ENCODE measurements around the gene TLR4.
A peak's percentile ranks its signal among the peaks of the same experiment; 100 is the strongest.

TLR4 gene

GRCh38 chr9:117725426-117725887, 21.3 kb downstream of the TLR4 start:
- Histone ChIP-seq H3K79me2 (ENCODE audit: control insufficient read depth, insufficient read depth, low read length, unreplicated experiment) (no peaks in the 10 kb centered on the region), H3K4me1 (ENCODE audit: control insufficient read depth, insufficient read depth, low read length, unreplicated experiment) (peaks cover 44% of the 10 kb centered on the region)

DNA sequence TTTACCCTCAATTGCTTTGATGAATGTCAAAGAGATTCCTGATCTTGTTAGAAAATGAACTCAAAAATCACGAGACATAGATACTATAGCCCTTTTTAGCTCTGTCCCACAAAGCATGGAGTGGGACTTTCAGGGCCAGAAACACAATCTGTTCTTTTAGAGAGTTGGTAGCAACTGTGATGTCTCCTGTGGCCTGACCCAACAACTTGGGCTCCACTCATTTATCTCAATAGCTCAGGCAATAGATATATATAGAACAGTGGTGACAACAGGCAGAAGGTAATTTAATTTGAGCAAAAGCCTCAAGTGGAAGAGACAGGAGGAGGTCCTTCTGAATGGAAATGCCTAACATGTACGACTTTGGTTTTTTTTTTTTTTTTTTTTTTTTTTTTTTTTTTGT, 25.2 kb downstream of the TLR4 start:
- H3K27ac ChIP-seq (ENCODE audit: low read depth, low read length), result no peak overlapping the region
- no peak overlapping the region for H3K4me3 ChIP-seq (ENCODE audit: low read depth, low read length)
- no peaks in the 10 kb centered on the region for H3K27me3 ChIP-seq (ENCODE audit: insufficient read depth, low read length)
- no peaks in the 10 kb centered on the region for H3K36me3 ChIP-seq (ENCODE audit: insufficient read depth, low read length)
- peaks cover 30% of the 10 kb centered on the region for H3K4me1 ChIP-seq (ENCODE audit: control insufficient read depth, insufficient read depth, low read length, unreplicated experiment)
- no peak overlapping the region for H2AFZ ChIP-seq (ENCODE audit: low read length, unreplicated experiment)
- peaks cover 3% of the 10 kb centered on the region for H3K79me2 ChIP-seq (ENCODE audit: control insufficient read depth, insufficient read depth, low read length, unreplicated experiment)

More at GRCh38 chr9:117725426-117725887, 21.3 kb downstream of the TLR4 start:
- Histone ChIP-seq H3K36me3 (ENCODE audit: insufficient read depth, low read length) (no peaks in the 10 kb centered on the region), H3K27me3 (ENCODE audit: insufficient read depth, low read length) (no peaks in the 10 kb centered on the region), H3K27ac (ENCODE audit: low read depth, low read length) (peak overlapping the region; percentile 70), H3K4me3 (ENCODE audit: low read depth, low read length) (no peak overlapping the region), H2AFZ (ENCODE audit: low read length, unreplicated experiment) (no peak overlapping the region)

GRCh38 chr9:117732494-117732893, 28.3 kb downstream of the TLR4 start:
- H3K27ac ChIP-seq (ENCODE audit: low read depth, low read length), result no peak overlapping the region
- H3K36me3 ChIP-seq (ENCODE audit: insufficient read depth, low read length), result no peaks in the 10 kb centered on the region
- no peak overlapping the region for H2AFZ ChIP-seq (ENCODE audit: low read length, unreplicated experiment)
- H3K79me2 ChIP-seq (ENCODE audit: control insufficient read depth, insufficient read depth, low read length, unreplicated experiment), result peaks cover 3% of the 10 kb centered on the region
- H3K4me1 ChIP-seq (ENCODE audit: control insufficient read depth, insufficient read depth, low read length, unreplicated experiment), result peaks cover 28% of the 10 kb centered on the region
- no peaks in the 10 kb centered on the region for H3K27me3 ChIP-seq (ENCODE audit: insufficient read depth, low read length)
- no peak overlapping the region for H3K4me3 ChIP-seq (ENCODE audit: low read depth, low read length)

GRCh38 chr9:117733465-117733864, 29.3 kb downstream of the TLR4 start:
- H3K27me3 ChIP-seq (ENCODE audit: insufficient read depth, low read length), result no peaks in the 10 kb centered on the region
- no peaks in the 10 kb centered on the region for H3K36me3 ChIP-seq (ENCODE audit: insufficient read depth, low read length)
- peak overlapping the region; percentile 36 for H2AFZ ChIP-seq (ENCODE audit: low read length, unreplicated experiment)
- H3K4me1 ChIP-seq (ENCODE audit: control insufficient read depth, insufficient read depth, low read length, unreplicated experiment), result peaks cover 28% of the 10 kb centered on the region
- peak overlapping the region; percentile 91 for H3K27ac ChIP-seq (ENCODE audit: low read depth, low read length)
- H3K4me3 ChIP-seq (ENCODE audit: low read depth, low read length), result peak overlapping the region; percentile 25
- H3K79me2 ChIP-seq (ENCODE audit: control insufficient read depth, insufficient read depth, low read length, unreplicated experiment), result peaks cover 3% of the 10 kb centered on the region

GRCh38 chr9:117734082-117734481, 29.9 kb downstream of the TLR4 start:
- Histone ChIP-seq H3K36me3 (ENCODE audit: insufficient read depth, low read length) (no peaks in the 10 kb centered on the region), H3K27me3 (ENCODE audit: insufficient read depth, low read length) (no peaks in the 10 kb centered on the region), H3K27ac (ENCODE audit: low read depth, low read length) (peak overlapping the region; percentile 91), H2AFZ (ENCODE audit: low read length, unreplicated experiment) (no peak overlapping the region), H3K4me3 (ENCODE audit: low read depth, low read length) (peak overlapping the region; percentile 42; the same call in 1 of the 2 replicates), H3K79me2 (ENCODE audit: control insufficient read depth, insufficient read depth, low read length, unreplicated experiment) (peaks cover 3% of the 10 kb centered on the region), H3K4me1 (ENCODE audit: control insufficient read depth, insufficient read depth, low read length, unreplicated experiment) (peaks cover 28% of the 10 kb centered on the region)

DNA sequence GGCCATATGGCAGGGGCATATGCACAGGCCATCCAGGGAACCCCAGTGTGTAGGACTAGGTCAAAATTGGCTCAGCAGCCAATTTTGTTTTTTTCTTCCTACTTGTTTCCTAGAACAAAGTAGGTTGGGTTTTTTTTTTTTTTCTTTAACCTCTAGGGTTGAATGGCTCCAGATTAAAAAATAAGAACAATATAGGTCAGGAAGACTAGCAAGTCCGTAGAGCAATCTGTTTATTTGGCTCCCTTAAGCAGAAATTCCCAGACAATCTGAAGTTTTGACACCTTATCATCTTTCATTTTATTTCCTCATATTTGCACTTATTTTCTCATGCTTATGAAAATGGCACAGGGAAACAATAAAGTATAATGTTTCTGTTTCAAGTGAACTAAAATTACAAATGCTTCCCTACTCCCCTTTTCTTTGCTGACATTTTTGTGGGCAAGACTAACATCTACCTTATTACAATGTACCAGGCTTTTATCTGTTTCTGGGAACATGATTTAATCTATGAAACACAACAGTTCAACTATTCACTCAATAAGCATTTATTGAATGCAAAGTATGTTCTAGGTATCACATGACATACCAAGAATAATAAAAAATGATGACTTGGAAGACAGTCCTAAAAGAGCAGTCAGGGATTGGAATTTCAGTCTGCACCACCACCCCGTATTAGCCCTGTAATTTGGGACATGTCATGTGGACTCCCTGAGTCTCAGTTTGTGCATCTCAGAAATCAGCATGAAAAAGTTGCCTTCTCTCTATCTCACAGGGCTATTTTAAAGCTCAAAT, 30.5 kb downstream of the TLR4 start:
- H3K79me2 ChIP-seq (ENCODE audit: control insufficient read depth, insufficient read depth, low read length, unreplicated experiment), result peaks cover 3% of the 10 kb centered on the region
- peaks cover 28% of the 10 kb centered on the region for H3K4me1 ChIP-seq (ENCODE audit: control insufficient read depth, insufficient read depth, low read length, unreplicated experiment)
- peak overlapping the region; percentile 42; the same call in 1 of the 2 replicates for H3K4me3 ChIP-seq (ENCODE audit: low read depth, low read length)
- H3K27ac ChIP-seq (ENCODE audit: low read depth, low read length), result peak overlapping the region; percentile 91
- peak overlapping the region; percentile 43 for H2AFZ ChIP-seq (ENCODE audit: low read length, unreplicated experiment)
- no peaks in the 10 kb centered on the region for H3K36me3 ChIP-seq (ENCODE audit: insufficient read depth, low read length)
- H3K27me3 ChIP-seq (ENCODE audit: insufficient read depth, low read length), result no peaks in the 10 kb centered on the region

- Histone ChIP-seq H3K79me2 (ENCODE audit: control insufficient read depth, insufficient read depth, low read length, unreplicated experiment) (peaks cover 3% of the 10 kb centered on the region), H3K4me3 (ENCODE audit: low read depth, low read length) (no peak overlapping the region), H3K4me1 (ENCODE audit: control insufficient read depth, insufficient read depth, low read length, unreplicated experiment) (peaks cover 28% of the 10 kb centered on the region), H3K36me3 (ENCODE audit: insufficient read depth, low read length) (no peaks in the 10 kb centered on the region), H2AFZ (ENCODE audit: low read length, unreplicated experiment) (no peak overlapping the region), H3K27ac (ENCODE audit: low read depth, low read length) (no peak overlapping the region), H3K27me3 (ENCODE audit: insufficient read depth, low read length) (no peaks in the 10 kb centered on the region)
Observed at GRCh38 chr9:117737721-117738226, 33.6 kb downstream of the TLR4 start.

DNA sequence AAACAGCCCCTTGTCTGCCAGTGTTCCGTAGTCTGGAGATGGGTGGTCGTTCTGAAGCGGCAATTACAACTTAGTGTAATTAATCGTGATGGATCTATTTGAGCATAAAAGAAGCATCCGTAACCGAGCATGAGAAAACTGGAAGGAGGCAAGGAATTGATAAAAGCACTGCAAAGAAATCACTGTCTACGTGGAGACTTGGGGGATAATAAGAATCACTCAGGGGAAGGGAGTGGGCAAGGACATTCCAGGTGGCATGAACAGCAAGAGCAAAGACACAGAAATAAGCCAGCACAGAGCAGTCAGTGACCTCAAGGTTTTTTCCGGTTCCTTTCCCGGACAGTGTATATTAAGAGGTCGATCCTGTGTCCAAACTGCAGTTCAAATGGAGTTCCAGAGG, 35.0 kb downstream of the TLR4 start:
- Histone ChIP-seq H3K79me2 (ENCODE audit: control insufficient read depth, insufficient read depth, low read length, unreplicated experiment) (no peaks in the 10 kb centered on the region), H3K4me3 (ENCODE audit: low read depth, low read length) (no peak overlapping the region), H2AFZ (ENCODE audit: low read length, unreplicated experiment) (no peak overlapping the region), H3K27ac (ENCODE audit: low read depth, low read length) (no peak overlapping the region), H3K36me3 (ENCODE audit: insufficient read depth, low read length) (no peaks in the 10 kb centered on the region), H3K27me3 (ENCODE audit: insufficient read depth, low read length) (0 out of 2 replicates have a peak, but pooled peaks cover under 1% of the 10 kb centered on the region), H3K4me1 (ENCODE audit: control insufficient read depth, insufficient read depth, low read length, unreplicated experiment) (peaks cover 15% of the 10 kb centered on the region)

DNA sequence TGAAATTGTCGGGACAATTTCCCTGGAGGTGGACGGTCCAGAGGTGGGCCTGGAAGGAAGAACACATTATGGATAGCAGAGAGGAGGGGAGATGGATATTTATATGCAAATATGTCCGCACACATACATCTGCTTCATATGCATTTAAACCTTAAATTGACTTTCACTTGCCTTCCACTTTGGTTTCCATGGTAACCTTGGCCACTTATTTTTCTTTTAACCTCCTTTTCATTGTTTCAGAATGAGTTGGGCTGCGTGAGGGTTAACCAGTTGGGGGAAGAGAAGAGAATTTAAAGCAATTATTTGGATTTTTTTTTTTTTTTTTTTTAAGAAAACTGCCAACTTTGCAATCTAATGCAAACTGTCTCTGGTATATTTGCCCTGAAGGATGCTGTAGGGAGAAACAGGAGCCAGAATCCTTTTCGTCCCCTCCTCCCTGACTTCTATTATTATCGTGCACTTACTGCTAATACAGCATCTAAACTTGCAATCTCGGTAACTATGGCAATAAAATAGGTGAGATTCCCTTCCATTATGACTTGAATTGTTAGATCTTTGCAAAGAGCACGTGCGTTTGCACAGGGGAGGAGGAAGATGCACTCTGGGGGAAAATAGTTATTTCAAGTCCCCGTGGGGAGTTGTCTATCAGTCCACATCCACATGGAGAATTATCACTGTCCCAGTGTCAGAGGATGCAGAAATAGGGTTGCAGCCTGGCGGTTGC, 35.6 kb downstream of the TLR4 start:
- Histone ChIP-seq H3K4me3 (ENCODE audit: low read depth, low read length) (no peak overlapping the region), H3K27me3 (ENCODE audit: insufficient read depth, low read length) (0 out of 2 replicates have a peak, but pooled peaks cover 4% of the 10 kb centered on the region), H3K79me2 (ENCODE audit: control insufficient read depth, insufficient read depth, low read length, unreplicated experiment) (no peaks in the 10 kb centered on the region), H3K4me1 (ENCODE audit: control insufficient read depth, insufficient read depth, low read length, unreplicated experiment) (peaks cover 9% of the 10 kb centered on the region), H2AFZ (ENCODE audit: low read length, unreplicated experiment) (no peak overlapping the region), H3K36me3 (ENCODE audit: insufficient read depth, low read length) (no peaks in the 10 kb centered on the region), H3K27ac (ENCODE audit: low read depth, low read length) (no peak overlapping the region)

DNA sequence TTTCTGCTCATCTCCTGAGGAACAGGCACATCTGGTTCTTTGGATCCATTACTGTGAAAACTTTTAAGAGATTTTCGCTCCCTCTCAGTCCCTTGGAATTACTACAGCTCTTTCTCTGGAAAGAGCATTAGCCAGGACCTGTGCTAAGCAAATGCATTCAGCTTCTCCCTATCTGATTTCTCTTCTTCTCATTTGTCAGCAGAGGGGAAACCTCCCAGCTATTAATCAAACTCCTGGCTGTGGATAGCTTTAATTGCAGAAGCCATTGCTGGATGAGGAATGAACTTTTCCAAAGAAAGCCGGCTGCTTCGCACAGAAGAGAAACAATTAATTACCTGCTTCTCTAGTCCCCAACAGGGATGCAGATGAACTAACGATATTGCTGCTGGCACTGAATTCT, 37.9 kb downstream of the TLR4 start:
- no peaks in the 10 kb centered on the region for H3K4me1 ChIP-seq (ENCODE audit: control insufficient read depth, insufficient read depth, low read length, unreplicated experiment)
- no peak overlapping the region for H2AFZ ChIP-seq (ENCODE audit: low read length, unreplicated experiment)
- no peak overlapping the region for H3K4me3 ChIP-seq (ENCODE audit: low read depth, low read length)
- 0 out of 2 replicates have a peak, but pooled peaks cover 4% of the 10 kb centered on the region for H3K27me3 ChIP-seq (ENCODE audit: insufficient read depth, low read length)
- no peak overlapping the region for H3K27ac ChIP-seq (ENCODE audit: low read depth, low read length)
- no peaks in the 10 kb centered on the region for H3K36me3 ChIP-seq (ENCODE audit: insufficient read depth, low read length)
- H3K79me2 ChIP-seq (ENCODE audit: control insufficient read depth, insufficient read depth, low read length, unreplicated experiment), result no peaks in the 10 kb centered on the region

All from ACC112 (cell line).